SHP77 (cell line): ENCODE data around the gene CD19.

ENCODE experiments used
- DNase-seq, 2 experiments: peaks; one replicate each; lab custom pipeline; 2025; lab: John Stamatoyannopoulos, UW

Gene CD19

DNA sequence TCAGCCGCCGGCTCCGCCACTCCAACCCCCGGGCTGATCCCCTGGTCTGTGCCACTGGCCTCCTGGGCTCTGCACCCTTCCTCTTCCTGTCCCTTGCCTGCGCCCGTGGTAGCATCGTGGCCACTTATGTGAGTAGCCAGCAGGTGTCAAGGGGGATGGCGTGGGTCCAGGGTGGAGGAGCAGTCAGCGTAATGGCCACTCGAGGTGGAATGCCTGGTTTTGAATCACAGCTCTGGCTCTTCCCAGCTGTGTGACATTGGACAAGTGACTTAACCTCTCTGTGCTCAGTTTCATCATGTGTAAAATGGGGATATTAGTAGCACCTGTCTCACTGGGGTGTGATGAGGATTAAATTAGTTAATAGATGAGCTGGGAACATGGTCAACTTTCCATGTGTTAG lies 50.6 kb downstream of the CD19 start:
- DNase-seq = no peak

DNA sequence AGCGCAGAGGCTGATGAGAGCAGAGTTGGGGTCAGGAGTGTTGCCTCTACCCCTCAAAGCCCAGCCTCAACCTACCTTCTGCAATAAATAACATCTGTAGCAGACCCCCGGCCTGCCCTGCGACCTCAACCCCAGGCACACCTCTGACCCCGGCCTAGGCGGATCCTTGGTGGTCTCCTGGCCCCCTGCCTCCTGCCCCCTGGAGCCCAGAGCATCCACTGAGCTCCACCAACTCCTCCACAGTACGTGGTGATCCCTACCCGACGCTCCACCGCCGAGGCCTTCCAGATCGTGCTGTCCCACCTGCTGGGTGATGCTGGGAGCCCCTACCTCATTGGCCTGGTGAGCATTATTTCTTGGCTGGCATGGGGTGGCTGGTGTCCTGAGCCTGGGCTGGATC lies 51.2 kb downstream of the CD19 start:
- no peak for DNase-seq

- no peak for DNase-seq
These were observed 51.9 kb downstream of the CD19 start for GRCh38 chr16:28983644-28984043.

GRCh38 chr16:28984091-28984490 lies 52.3 kb downstream of the CD19 start:
- DNase-seq = no peak

- DNase-seq = no peak
These were observed 52.9 kb downstream of the CD19 start, which contains the start of gene LAT for GRCh38 chr16:28984619-28985135. Gene LAT, plus strand, starts transcription at chr16:28985052. Its CDS starts 366 bp downstream, at chr16:28985418.

- DNase-seq = no peak
These were observed 53.7 kb downstream of the CD19 start for GRCh38 chr16:28985211-28986041.

GRCh38 chr16:28986046-28986445 lies 54.3 kb downstream of the CD19 start:
- no peak for DNase-seq

- no peak for DNase-seq
These were observed 54.7 kb downstream of the CD19 start for GRCh38 chr16:28986492-28986891.

GRCh38 chr16:28987170-28987853 lies 55.5 kb downstream of the CD19 start:
- DNase-seq = no peak
